Upper lobe of left lung (tissue), 6 donors: ENCODE measurements around the gene PSAT1. TPM values are rescaled to one million over a fixed set of nuclear protein-coding genes. Genes with fewer than 3 reads are reported as not detected.

ENCODE experiments used
- ATAC-seq, 2 donors: fragments of 200-7000 bp; cut with Tn5 transposase; one replicate each; pipeline ENCODE4 v1.9.1; 2022; ENCODE audit warnings: mild to moderate bottlenecking in 2 of 2, moderate library complexity in 2 of 2; ENCODE audit not compliant: low FRiP score in 2 of 2
- DNase-seq, 2 donors: peaks; one replicate each; pipeline ENCODE4 v3.0.0-alpha.2; 2019 to 2020
- H3K27ac ChIP-seq, 4 donors: fragments of 200-600 bp; sonication (generic); one replicate each; pipeline ENCODE4 v1.5.1; 2016 to 2019
- H3K27me3 ChIP-seq, 4 donors: fragments of 200-600 bp; sonication (generic); one replicate each; pipeline ENCODE4 v1.5.1; 2017 to 2019
- H3K36me3 ChIP-seq, 4 donors: fragments of 200-600 bp; sonication (generic); one replicate each; pipeline ENCODE4 v1.5.1; 2016 to 2019
- H3K4me1 ChIP-seq, 4 donors: fragments of 200-600 bp; sonication (generic); one replicate each; pipeline ENCODE4 v1.5.1; 2018 to 2019
- H3K4me3 ChIP-seq, 4 donors: fragments of 200-600 bp; sonication (generic); one replicate each; pipeline ENCODE4 v1.5.1; 2017 to 2019; ENCODE audit warnings: mild to moderate bottlenecking in 2 of 4, moderate library complexity in 1 of 4
- H3K9me3 ChIP-seq, 4 donors: fragments of 200-600 bp; sonication (generic); one replicate each; pipeline ENCODE4 v1.5.1; 2018 to 2019
- CTCF ChIP-seq, 6 experiments: fragments of 450-650 bp in 4 of 6; fragments of 200-600 bp in 2 of 6; sonication (generic) in 2 of 6; IDR thresholded peaks; one replicate each; pipeline ENCODE4 v1.5.1; 2016 to 2019; ENCODE audit warnings: antibody characterized with exemption in 6 of 6
- EP300 ChIP-seq, 4 donors: sonication (generic); formaldehyde crosslinking; IDR thresholded peaks; one replicate each; pipeline ENCODE4 v1.5.1; 2017; ENCODE audit warnings: antibody characterized with exemption in 4 of 4, control low read depth in 2 of 4
- POLR2A ChIP-seq, 4 donors: fragments of 450-650 bp; IDR thresholded peaks; one replicate each; pipeline ENCODE4 v1.5.1; 2016 to 2017; ENCODE audit warnings: antibody characterized with exemption in 4 of 4, mild to moderate bottlenecking in 2 of 4
- POLR2AphosphoS5 ChIP-seq, 2 donors: sonication (generic); formaldehyde crosslinking; IDR thresholded peaks; one replicate each; pipeline ENCODE4 v1.5.1; 2017; ENCODE audit warnings: antibody characterized with exemption in 2 of 2
- WGBS, 2 donors: methylation state at CpG; one replicate each; pipeline ENCODE4 v1.1.5; 2017 to 2018; 5-methylcytosine and 5-hydroxymethylcytosine counted together
- total RNA-seq, 6 donors: library from RNA; depleted of rRNA in 4 of 6; stranded (reverse); fragments of >200 nt in 4 of 6; gene quantifications; one replicate each; pipeline versions ENCODE4 v1.1.0 to v1.2.1, GENCODE V29; 2016 to 2021
- donor health status: DM: no; HTN: no; CAD: no; lungs with moderate emphysema.
- donor health status: DM: no; HTN: yes; CAD: no; lungs with severe emphysema.

PSAT1 gene
- total RNA-seq, 6 donors from 2014 or later = 1.8 to 14.6 (median 6.4) TPM; not detected in 1

DNA sequence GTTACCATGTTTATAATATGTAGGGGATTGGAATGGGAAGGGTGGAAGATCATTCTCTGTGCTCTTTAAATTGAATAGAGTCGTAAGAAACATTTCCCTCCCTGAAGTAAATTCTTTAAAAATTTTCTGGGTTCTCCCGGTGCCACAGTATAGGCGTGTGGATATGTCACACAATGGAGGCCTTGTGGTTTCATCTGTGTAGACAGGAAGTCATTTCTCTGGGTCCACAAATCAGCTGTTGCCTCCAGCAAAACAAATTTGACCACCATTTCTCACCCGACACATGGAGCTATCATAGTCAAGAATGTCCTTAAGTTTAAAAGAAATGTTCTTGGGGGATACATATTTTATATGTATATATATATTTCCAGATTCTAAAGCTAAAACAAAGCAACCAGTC lies 43.6 kb upstream of the PSAT1 start:
- Histone ChIP-seq H3K27ac (no peak overlapping the region), H3K27me3 (no peaks in the 10 kb centered on the region), H3K4me3 (no peak overlapping the region), H3K9me3 (no peaks in the 10 kb centered on the region), H3K36me3 (peaks cover 0 to 19% (median 2%) of the 10 kb centered on the region in 4 donors), H3K4me1 (no peaks in the 10 kb centered on the region)
- no peak for ATAC-seq
- 73 to 88% methylated on average over 4 of the region's 4 CpGs for WGBS, 2 donors
- TF ChIP-seq EP300 (IDR thresholded peaks at IDR 0.05) (no peak), POLR2AphosphoS5 (IDR thresholded peaks at IDR 0.05) (no peak), POLR2A (IDR thresholded peaks at IDR 0.05) (no peak), CTCF (IDR thresholded peaks at IDR 0.05) (no peak)
- no peak for DNase-seq

DNA sequence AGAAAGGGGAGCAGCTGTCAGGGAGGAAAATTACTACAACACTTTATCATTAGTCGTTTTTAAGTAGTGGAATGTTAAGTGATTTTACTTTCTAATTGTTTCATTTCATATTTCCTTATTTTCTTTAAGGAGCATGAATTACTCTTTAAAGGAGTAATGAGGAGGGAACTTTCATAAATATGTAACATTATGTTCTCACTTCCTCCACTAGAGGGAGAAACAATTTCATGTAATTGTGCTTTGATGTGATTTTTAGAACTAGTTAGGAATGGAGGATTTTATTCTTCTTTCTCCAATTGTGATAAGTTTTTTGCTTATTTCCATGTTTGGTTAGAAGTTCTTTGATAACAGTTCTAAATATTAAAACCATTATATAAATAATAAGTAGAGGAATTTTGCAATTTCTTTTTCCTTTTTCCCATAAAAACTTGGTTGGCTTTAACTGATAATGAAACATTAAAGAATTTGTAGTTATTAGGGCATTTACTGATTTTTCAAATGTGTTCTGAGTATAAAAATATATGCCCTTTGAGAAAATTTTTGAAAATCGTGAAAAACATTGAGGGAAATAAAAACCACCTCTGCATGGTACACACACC lies 35.4 kb upstream of the PSAT1 start:
- Histone ChIP-seq H3K27ac (no peak overlapping the region), H3K4me1 (no peaks in the 10 kb centered on the region), H3K4me3 (no peak overlapping the region), H3K9me3 (no peaks in the 10 kb centered on the region), H3K27me3 (no peaks in the 10 kb centered on the region), H3K36me3 (peaks cover 0 to 14% (median 9%) of the 10 kb centered on the region in 4 donors)
- DNase-seq (no peak), ATAC-seq (no peak)
- 46 to 55% methylated on average over 2 of the region's 2 CpGs for WGBS, 2 donors
- TF ChIP-seq CTCF (IDR thresholded peaks at IDR 0.05) = peak; percentile 31 to 61 (median 52)
- no peak for TF ChIP-seq POLR2A (IDR thresholded peaks at IDR 0.05)
- no peak for TF ChIP-seq POLR2AphosphoS5 (IDR thresholded peaks at IDR 0.05)
- TF ChIP-seq EP300 (IDR thresholded peaks at IDR 0.05) = no peak

DNA sequence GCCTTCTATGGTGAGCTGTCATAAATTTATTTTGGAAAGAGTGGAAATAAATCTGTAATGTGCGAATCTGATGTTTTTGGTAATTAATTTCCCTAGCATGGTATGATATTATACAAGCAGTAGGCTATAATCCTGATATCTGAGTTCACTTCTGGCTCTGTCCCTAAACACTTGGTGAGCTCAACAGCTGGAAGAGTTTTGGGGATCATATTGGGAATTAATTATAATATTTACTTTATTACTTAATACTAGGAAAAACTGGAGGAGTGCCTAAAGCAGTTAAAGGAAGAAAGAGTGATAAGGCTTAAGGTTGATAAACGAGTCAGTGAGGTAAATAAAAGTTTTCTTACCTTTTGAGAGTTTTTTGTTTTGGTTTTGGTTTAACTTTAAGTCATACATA lies 34.3 kb upstream of the PSAT1 start:
- ATAC-seq (no peak), DNase-seq (no peak)
- H3K4me3 ChIP-seq = no peak overlapping the region
- 75 to 84% methylated on average over 2 of the region's 2 CpGs for WGBS, 2 donors
- H3K36me3 ChIP-seq = peaks cover 0 to 25% (median 11%) of the 10 kb centered on the region in 4 donors
- no peak overlapping the region for H3K27ac ChIP-seq
- H3K4me1 ChIP-seq = no peaks in the 10 kb centered on the region
- H3K27me3 ChIP-seq = no peaks in the 10 kb centered on the region
- H3K9me3 ChIP-seq = no peaks in the 10 kb centered on the region
- TF ChIP-seq EP300 (IDR thresholded peaks at IDR 0.05) = no peak
- TF ChIP-seq CTCF (IDR thresholded peaks at IDR 0.05) = no peak
- no peak for TF ChIP-seq POLR2AphosphoS5 (IDR thresholded peaks at IDR 0.05)
- no peak for TF ChIP-seq POLR2A (IDR thresholded peaks at IDR 0.05)

GRCh38 chr9:78267889-78268288 lies 29.0 kb upstream of the PSAT1 start:
- H3K36me3 ChIP-seq = peaks cover 0 to 40% (median 11%) of the 10 kb centered on the region in 4 donors
- no peak overlapping the region for H3K4me3 ChIP-seq
- no peaks in the 10 kb centered on the region for H3K9me3 ChIP-seq
- ATAC-seq = no peak
- no peaks in the 10 kb centered on the region for H3K27me3 ChIP-seq
- DNase-seq = no peak
- H3K4me1 ChIP-seq = no peaks in the 10 kb centered on the region
- 92 to 95% methylated on average over 4 of the region's 4 CpGs for WGBS, 2 donors
- H3K27ac ChIP-seq = no peak overlapping the region
- TF ChIP-seq EP300 (IDR thresholded peaks at IDR 0.05) (no peak), CTCF (IDR thresholded peaks at IDR 0.05) (no peak), POLR2AphosphoS5 (IDR thresholded peaks at IDR 0.05) (no peak), POLR2A (IDR thresholded peaks at IDR 0.05) (no peak)

DNA sequence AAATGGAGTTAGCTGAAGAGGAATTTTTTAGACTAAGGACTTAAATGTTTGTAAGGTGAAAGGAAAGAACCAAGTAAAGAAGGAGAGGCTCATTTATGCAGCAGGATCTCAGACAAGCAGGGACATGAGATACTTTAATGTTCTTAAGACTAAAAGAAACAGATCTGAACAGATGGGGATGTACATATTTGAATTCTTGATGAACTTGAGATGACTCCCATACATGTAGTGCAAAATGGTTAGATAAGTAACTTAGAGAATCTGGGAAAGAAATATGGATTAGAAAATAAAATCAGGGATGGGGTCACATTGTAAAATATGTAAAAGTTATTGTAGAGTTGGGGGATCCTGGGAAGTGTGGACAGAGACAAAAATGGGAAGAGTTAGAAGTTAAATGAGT lies 27.1 kb upstream of the PSAT1 start:
- Histone ChIP-seq H3K27me3 (no peaks in the 10 kb centered on the region), H3K4me3 (no peak overlapping the region), H3K9me3 (no peaks in the 10 kb centered on the region), H3K4me1 (no peaks in the 10 kb centered on the region), H3K27ac (no peak overlapping the region), H3K36me3 (peaks cover 0 to 40% (median 11%) of the 10 kb centered on the region in 4 donors)
- TF ChIP-seq EP300 (IDR thresholded peaks at IDR 0.05) = no peak
- TF ChIP-seq CTCF (IDR thresholded peaks at IDR 0.05) = no peak
- TF ChIP-seq POLR2A (IDR thresholded peaks at IDR 0.05) = no peak
- no peak for TF ChIP-seq POLR2AphosphoS5 (IDR thresholded peaks at IDR 0.05)
- ATAC-seq (no peak), DNase-seq (no peak)
